ENCODE results near the gene IL1F10. TPM values are rescaled to one million over a fixed set of nuclear protein-coding genes. Genes with fewer than 3 reads are reported as not detected.

The IL1F10 gene
- total RNA-seq, 2 experiments from 2014 or later = not detected

DNA sequence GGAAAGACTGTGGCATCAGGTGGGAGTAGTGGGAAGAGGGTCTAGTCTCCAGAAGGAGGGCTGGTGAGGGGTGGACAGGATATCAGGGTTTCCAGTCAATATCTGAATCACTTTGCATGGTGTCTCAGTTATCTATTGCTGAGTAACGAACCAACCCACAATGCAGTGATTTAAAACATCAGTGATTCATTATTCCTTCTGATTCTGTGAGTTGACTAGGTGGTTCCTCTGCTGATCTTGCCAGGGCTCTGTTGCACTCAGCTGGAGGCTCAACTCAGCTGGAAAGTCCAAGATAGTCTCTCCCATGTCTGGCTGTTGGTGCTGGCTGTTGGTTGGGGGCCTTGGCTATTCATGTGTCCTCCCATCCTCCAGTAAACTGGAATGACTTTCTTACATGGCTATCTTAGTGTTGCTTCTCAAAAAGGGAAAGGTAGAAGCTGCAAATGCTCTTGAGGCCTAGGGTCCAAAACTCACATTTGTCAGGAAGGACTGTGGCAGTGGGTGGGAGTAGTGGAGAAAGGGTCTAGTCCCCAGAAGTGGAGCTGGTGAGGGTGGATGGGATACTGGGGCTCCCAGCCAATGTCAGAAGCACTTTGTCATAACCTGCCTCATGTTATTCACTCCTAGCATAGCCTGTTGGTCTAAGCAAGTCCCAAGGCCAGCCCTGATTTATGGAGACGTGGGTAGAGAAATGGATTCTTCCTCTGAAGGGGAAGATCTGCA is 13.9 kb downstream of the IL1F10 start:
- Histone ChIP-seq H3K4me1 (ENCODE audit: insufficient read depth, low read length, poor library complexity, severe bottlenecking) (no peaks in the 10 kb centered on the region), H3K36me3 (ENCODE audit: insufficient read depth, low read length) (no peaks in the 10 kb centered on the region), H2AFZ (ENCODE audit: low read length) (no peak overlapping the region), H3K4me3 (ENCODE audit: low read depth, low read length, poor library complexity, severe bottlenecking) (no peak overlapping the region), H3K27ac (ENCODE audit: low read depth, low read length, poor library complexity, severe bottlenecking) (no peak overlapping the region), H3K79me2 (ENCODE audit: insufficient read depth, low read depth, low read length) (no peaks in the 10 kb centered on the region), H4K20me1 (ENCODE audit: insufficient read depth, low read length) (no peaks in the 10 kb centered on the region), H3K9me2 (ENCODE audit: insufficient read depth, low read length) (no peaks in the 10 kb centered on the region), H3K9me3 (ENCODE audit: low read length) (no peaks in the 10 kb centered on the region), H3K4me2 (ENCODE audit: low read length) (no peak overlapping the region)
- intact Hi-C loops (cut with micrococcal nuclease; ENCODE audit: unreplicated experiment) = no loop called here
- no TSS peak for BruUV-seq (replicated peaks)
- DNase-seq (ENCODE audit: low spot score) = no peak
- no peak for TF ChIP-seq EZH2phosphoT487 (IDR thresholded peaks at IDR 0.05; ENCODE audit: borderline replicate concordance, low read depth, low read length)
- TF ChIP-seq, protein P1, sequence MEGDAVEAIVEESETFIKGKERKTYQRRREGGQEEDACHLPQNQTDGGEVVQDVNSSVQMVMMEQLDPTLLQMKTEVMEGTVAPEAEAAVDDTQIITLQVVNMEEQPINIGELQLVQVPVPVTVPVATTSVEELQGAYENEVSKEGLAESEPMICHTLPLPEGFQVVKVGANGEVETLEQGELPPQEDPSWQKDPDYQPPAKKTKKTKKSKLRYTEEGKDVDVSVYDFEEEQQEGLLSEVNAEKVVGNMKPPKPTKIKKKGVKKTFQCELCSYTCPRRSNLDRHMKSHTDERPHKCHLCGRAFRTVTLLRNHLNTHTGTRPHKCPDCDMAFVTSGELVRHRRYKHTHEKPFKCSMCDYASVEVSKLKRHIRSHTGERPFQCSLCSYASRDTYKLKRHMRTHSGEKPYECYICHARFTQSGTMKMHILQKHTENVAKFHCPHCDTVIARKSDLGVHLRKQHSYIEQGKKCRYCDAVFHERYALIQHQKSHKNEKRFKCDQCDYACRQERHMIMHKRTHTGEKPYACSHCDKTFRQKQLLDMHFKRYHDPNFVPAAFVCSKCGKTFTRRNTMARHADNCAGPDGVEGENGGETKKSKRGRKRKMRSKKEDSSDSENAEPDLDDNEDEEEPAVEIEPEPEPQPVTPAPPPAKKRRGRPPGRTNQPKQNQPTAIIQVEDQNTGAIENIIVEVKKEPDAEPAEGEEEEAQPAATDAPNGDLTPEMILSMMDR (conservative IDR thresholded peaks at IDR 0.05; ENCODE audit: low read length) = no peak
- ChIA-PET POLR2A (no interaction called here), CTCF (ENCODE audit: unreplicated experiment) (no interaction called here)

DNA sequence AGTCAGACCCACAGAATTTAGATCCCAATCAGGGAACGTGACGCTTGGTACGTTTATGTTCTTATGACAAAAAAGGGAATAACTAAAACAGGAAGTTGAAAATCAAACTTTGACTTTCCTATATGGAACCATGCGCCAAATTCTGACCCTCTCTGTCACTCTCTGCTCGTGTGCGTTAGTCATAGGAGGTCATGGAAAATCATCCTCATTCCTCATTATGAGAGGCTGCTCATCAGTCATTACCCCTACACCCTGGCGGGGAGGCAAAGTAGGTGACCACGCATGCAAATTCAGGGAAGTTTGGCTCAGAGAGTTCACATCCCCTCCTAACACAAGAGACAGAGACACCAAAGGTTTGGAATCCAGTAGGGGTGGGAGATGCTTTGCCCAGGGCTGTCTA is 15.5 kb downstream of the IL1F10 start:
- Histone ChIP-seq H3K9me2 (ENCODE audit: insufficient read depth, low read length) (no peaks in the 10 kb centered on the region), H3K27ac (ENCODE audit: low read depth, low read length, poor library complexity, severe bottlenecking) (no peak overlapping the region), H3K79me2 (ENCODE audit: insufficient read depth, low read depth, low read length) (no peaks in the 10 kb centered on the region), H3K9me3 (ENCODE audit: low read length) (no peaks in the 10 kb centered on the region), H3K36me3 (ENCODE audit: insufficient read depth, low read length) (no peaks in the 10 kb centered on the region), H4K20me1 (ENCODE audit: insufficient read depth, low read length) (no peaks in the 10 kb centered on the region), H3K4me1 (ENCODE audit: insufficient read depth, low read length, poor library complexity, severe bottlenecking) (no peaks in the 10 kb centered on the region), H3K4me2 (ENCODE audit: low read length) (no peak overlapping the region), H2AFZ (ENCODE audit: low read length) (no peak overlapping the region), H3K4me3 (ENCODE audit: low read depth, low read length, poor library complexity, severe bottlenecking) (no peak overlapping the region)
- no peak for DNase-seq (ENCODE audit: low spot score)
- ChIA-PET CTCF (ENCODE audit: unreplicated experiment) (interaction anchor here (0.9 kb wide), 1 partner anchor 11 kb away, joined by 3 read pairs; no protein-coding TSS in a partner anchor), POLR2A (interaction anchor here (0.6 kb wide), 1 partner anchor 10 kb away, joined by 3 read pairs; no protein-coding TSS in a partner anchor)
- intact Hi-C loops (cut with micrococcal nuclease; ENCODE audit: unreplicated experiment) = no loop called here
- TF ChIP-seq EZH2phosphoT487 (IDR thresholded peaks at IDR 0.05; ENCODE audit: borderline replicate concordance, low read depth, low read length) = no peak
- TF ChIP-seq, protein P1 (conservative IDR thresholded peaks at IDR 0.05; ENCODE audit: low read length) = no peak
- no TSS peak for BruUV-seq (replicated peaks)

DNA sequence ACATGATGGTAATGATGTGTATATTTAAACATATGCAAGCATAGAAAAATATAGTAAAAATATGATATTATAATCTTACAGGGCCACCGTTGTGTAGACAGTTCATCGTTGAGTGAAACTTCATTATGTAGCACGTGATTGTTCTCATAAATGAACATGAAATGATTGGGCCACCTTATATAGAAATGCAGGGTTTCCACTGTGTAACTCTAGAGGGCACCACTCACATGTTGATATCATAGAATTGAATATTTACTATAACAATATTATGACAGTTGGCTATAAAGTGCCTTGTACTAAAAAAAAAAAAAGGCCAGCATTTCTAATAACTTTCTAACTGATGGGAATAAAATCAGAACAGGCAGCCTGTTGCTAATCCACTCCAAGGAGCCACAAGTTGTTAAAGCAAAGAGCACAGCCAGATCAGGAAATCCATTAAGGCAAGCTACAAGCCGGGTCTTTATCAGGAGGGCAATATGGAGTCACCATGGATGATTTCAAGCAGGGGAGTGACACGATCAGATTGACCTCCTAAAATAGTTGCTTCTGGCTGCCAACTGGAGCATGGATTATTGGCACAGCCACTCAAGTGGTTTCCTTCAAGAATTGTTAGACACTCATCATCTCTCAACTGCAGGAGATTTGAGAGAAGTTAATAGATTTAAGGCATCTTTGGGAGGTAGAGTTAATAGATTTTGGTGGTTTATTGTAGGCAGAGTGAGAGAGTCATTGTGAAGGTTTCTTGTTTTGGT is 16.7 kb downstream of the IL1F10 start:
- no peak overlapping the region for H3K27ac ChIP-seq (ENCODE audit: low read depth, low read length, poor library complexity, severe bottlenecking)
- no peak overlapping the region for H2AFZ ChIP-seq (ENCODE audit: low read length)
- no peaks in the 10 kb centered on the region for H4K20me1 ChIP-seq (ENCODE audit: insufficient read depth, low read length)
- POLR2A ChIA-PET = no interaction called here
- no peaks in the 10 kb centered on the region for H3K36me3 ChIP-seq (ENCODE audit: insufficient read depth, low read length)
- no peaks in the 10 kb centered on the region for H3K9me3 ChIP-seq (ENCODE audit: low read length)
- CTCF ChIA-PET (ENCODE audit: unreplicated experiment) = no interaction called here
- H3K4me3 ChIP-seq (ENCODE audit: low read depth, low read length, poor library complexity, severe bottlenecking) = no peak overlapping the region
- no peaks in the 10 kb centered on the region for H3K79me2 ChIP-seq (ENCODE audit: insufficient read depth, low read depth, low read length)
- intact Hi-C loops (cut with micrococcal nuclease; ENCODE audit: unreplicated experiment) = no loop called here
- H3K4me1 ChIP-seq (ENCODE audit: insufficient read depth, low read length, poor library complexity, severe bottlenecking) = no peaks in the 10 kb centered on the region
- TF ChIP-seq EZH2phosphoT487 (IDR thresholded peaks at IDR 0.05; ENCODE audit: borderline replicate concordance, low read depth, low read length) = no peak
- TF ChIP-seq, protein P1 (conservative IDR thresholded peaks at IDR 0.05; ENCODE audit: low read length) = peak; percentile 76
- BruUV-seq (replicated peaks) = no TSS peak
- DNase-seq (ENCODE audit: low spot score) = peak; percentile 2
- no peaks in the 10 kb centered on the region for H3K9me2 ChIP-seq (ENCODE audit: insufficient read depth, low read length)
- no peak overlapping the region for H3K4me2 ChIP-seq (ENCODE audit: low read length)
